Measurements from ENCODE around the gene PLEKHA6.

The PLEKHA6 gene

DNA sequence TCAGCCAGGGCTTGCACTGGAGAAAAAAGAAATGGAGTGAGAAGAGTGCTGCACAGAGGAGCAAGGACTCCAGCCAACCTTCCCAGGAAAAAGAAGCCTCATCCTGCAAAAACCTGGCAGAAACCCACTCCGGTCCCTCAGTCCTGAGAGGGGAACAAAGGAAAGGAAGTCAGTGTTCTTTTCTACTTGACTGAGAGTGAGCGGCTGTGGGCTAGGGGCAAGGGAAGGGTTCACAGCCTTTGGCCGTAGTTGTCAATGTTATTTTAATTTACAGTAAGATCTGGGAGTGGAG is 137.0 kb downstream of the PLEKHA6 start:
- Histone ChIP-seq H2BK120ac (ENCODE audit: insufficient read depth, low read length, poor library complexity) (no peak overlapping the region), H3K9ac (ENCODE audit: low read length) (no peak overlapping the region), H3K18ac (ENCODE audit: low read length) (no peak overlapping the region), H3K27ac (ENCODE audit: low read depth, low read length) (no peak overlapping the region), H3K23ac (ENCODE audit: low read length) (no peak overlapping the region), H3K4me1 (ENCODE audit: control insufficient read depth in 1 of 2, insufficient read depth in 2 of 2, low read length in 2 of 2) (peaks cover 0 to 5% of the 10 kb centered on the region in 2 experiments), H3K4me2 (ENCODE audit: low read length) (no peak overlapping the region), H2BK12ac (ENCODE audit: low read length) (no peak overlapping the region), H2AK5ac (ENCODE audit: low read length) (no peak overlapping the region), H3K36me3 (ENCODE audit: control insufficient read depth in 1 of 2, insufficient read depth in 2 of 2, low read length in 2 of 2) (peaks cover 24 to 33% of the 10 kb centered on the region in 2 experiments), H2AFZ (ENCODE audit: insufficient read depth, low read length, poor library complexity) (no peak overlapping the region), H2BK5ac (ENCODE audit: low read depth, low read length, poor library complexity) (no peak overlapping the region), H4K91ac (ENCODE audit: low read depth, low read length) (no peak overlapping the region), H3K14ac (ENCODE audit: low read length) (no peak overlapping the region), H3K27me3 (ENCODE audit: insufficient read depth, low read length) (no peaks in the 10 kb centered on the region), H3K4me3 (ENCODE audit: low read depth, low read length) (no peak overlapping the region), H3K9me3 (ENCODE audit: insufficient read depth, low read depth, low read length) (no peaks in the 10 kb centered on the region), H4K12ac (ENCODE audit: low read depth, low read length) (no peak overlapping the region), H3K4ac (ENCODE audit: low read depth, low read length) (no peak overlapping the region), H4K8ac (ENCODE audit: low read depth, low read length) (no peak overlapping the region), H3K79me2 (ENCODE audit: control insufficient read depth, insufficient read depth, low read length, poor library complexity) (no peaks in the 10 kb centered on the region), H3K79me1 (ENCODE audit: low read length) (no peaks in the 10 kb centered on the region)
- no peak for DNase-seq
- WGBS (ENCODE audit: extremely low coverage, insufficient coverage, insufficient read length), result no CpG with 5 or more reads among the region's 3 CpGs

DNA sequence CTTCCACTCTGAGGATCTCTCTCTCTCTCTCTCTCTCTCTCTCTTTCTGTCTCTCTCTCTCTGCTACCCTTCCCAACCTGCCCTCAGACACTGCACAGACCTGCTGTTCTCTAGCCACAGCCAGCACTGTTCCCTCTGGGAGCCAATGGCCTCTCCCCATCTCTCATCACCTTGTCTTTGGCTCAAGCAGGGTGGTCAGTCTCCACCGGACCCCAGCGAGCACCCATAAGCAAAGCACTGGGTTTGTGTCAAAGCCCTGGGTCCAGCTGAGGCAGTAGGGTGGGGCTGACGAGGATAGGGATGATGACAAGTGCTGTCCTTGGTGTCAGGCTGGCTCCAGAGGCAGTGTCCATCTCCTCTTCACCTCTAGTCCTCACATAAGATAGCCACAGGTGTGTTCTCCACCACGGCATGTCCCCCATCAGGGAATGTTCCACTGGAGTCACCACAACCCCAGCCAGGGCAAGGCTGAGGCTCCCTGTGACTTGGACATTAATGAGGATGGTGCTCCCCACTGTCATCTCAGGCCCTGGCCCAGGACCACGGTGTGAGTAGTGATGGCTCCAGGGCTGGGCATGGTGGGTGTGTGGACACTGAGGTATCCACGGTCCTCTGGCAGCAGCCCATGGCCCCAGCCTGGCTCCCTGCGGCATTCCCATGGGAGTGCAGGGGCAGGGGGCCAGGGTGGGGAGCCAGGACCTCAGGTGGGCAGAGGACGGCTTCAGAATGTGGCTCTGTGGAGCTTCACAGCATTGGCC is 137.5 kb downstream of the PLEKHA6 start:
- Histone ChIP-seq H2BK5ac (ENCODE audit: low read depth, low read length, poor library complexity) (no peak overlapping the region), H3K4me3 (ENCODE audit: low read depth, low read length) (no peak overlapping the region), H3K36me3 (ENCODE audit: control insufficient read depth in 1 of 2, insufficient read depth in 2 of 2, low read length in 2 of 2) (peaks cover 22 to 30% of the 10 kb centered on the region in 2 experiments), H4K91ac (ENCODE audit: low read depth, low read length) (no peak overlapping the region), H3K18ac (ENCODE audit: low read length) (no peak overlapping the region), H3K9ac (ENCODE audit: low read length) (no peak overlapping the region), H3K27me3 (ENCODE audit: insufficient read depth, low read length) (no peaks in the 10 kb centered on the region), H4K12ac (ENCODE audit: low read depth, low read length) (no peak overlapping the region), H3K9me3 (ENCODE audit: insufficient read depth, low read depth, low read length) (no peaks in the 10 kb centered on the region), H3K4me1 (ENCODE audit: control insufficient read depth in 1 of 2, insufficient read depth in 2 of 2, low read length in 2 of 2) (peaks cover 0 to 5% of the 10 kb centered on the region in 2 experiments), H3K79me2 (ENCODE audit: control insufficient read depth, insufficient read depth, low read length, poor library complexity) (no peaks in the 10 kb centered on the region), H3K4ac (ENCODE audit: low read depth, low read length) (no peak overlapping the region), H2BK12ac (ENCODE audit: low read length) (no peak overlapping the region), H4K8ac (ENCODE audit: low read depth, low read length) (no peak overlapping the region), H3K23ac (ENCODE audit: low read length) (no peak overlapping the region), H3K27ac (ENCODE audit: low read depth, low read length) (no peak overlapping the region), H3K4me2 (ENCODE audit: low read length) (no peak overlapping the region), H3K79me1 (ENCODE audit: low read length) (no peaks in the 10 kb centered on the region), H2BK120ac (ENCODE audit: insufficient read depth, low read length, poor library complexity) (no peak overlapping the region), H2AFZ (ENCODE audit: insufficient read depth, low read length, poor library complexity) (no peak overlapping the region), H2AK5ac (ENCODE audit: low read length) (no peak overlapping the region), H3K14ac (ENCODE audit: low read length) (no peak overlapping the region)
- WGBS (ENCODE audit: extremely low coverage, insufficient coverage, insufficient read length), result no CpG with 5 or more reads among the region's 8 CpGs
- no peak for DNase-seq

- Histone ChIP-seq H3K9ac (ENCODE audit: low read length) (no peak overlapping the region), H3K4me3 (ENCODE audit: low read depth, low read length) (no peak overlapping the region), H3K18ac (ENCODE audit: low read length) (no peak overlapping the region), H3K9me3 (ENCODE audit: insufficient read depth, low read depth, low read length) (no peaks in the 10 kb centered on the region), H3K23ac (ENCODE audit: low read length) (no peak overlapping the region), H3K27ac (ENCODE audit: low read depth, low read length) (no peak overlapping the region), H3K79me2 (ENCODE audit: control insufficient read depth, insufficient read depth, low read length, poor library complexity) (no peaks in the 10 kb centered on the region), H4K12ac (ENCODE audit: low read depth, low read length) (no peak overlapping the region), H4K91ac (ENCODE audit: low read depth, low read length) (no peak overlapping the region), H2BK5ac (ENCODE audit: low read depth, low read length, poor library complexity) (no peak overlapping the region), H3K79me1 (ENCODE audit: low read length) (no peaks in the 10 kb centered on the region), H3K4ac (ENCODE audit: low read depth, low read length) (no peak overlapping the region), H3K4me2 (ENCODE audit: low read length) (no peak overlapping the region), H3K36me3 (ENCODE audit: control insufficient read depth in 1 of 2, insufficient read depth in 2 of 2, low read length in 2 of 2) (peaks cover 22 to 26% of the 10 kb centered on the region in 2 experiments), H3K27me3 (ENCODE audit: insufficient read depth, low read length) (no peaks in the 10 kb centered on the region), H2BK12ac (ENCODE audit: low read length) (no peak overlapping the region), H3K4me1 (ENCODE audit: control insufficient read depth in 1 of 2, insufficient read depth in 2 of 2, low read length in 2 of 2) (peaks cover 0 to 3% of the 10 kb centered on the region in 2 experiments), H2AFZ (ENCODE audit: insufficient read depth, low read length, poor library complexity) (no peak overlapping the region), H2BK120ac (ENCODE audit: insufficient read depth, low read length, poor library complexity) (no peak overlapping the region), H4K8ac (ENCODE audit: low read depth, low read length) (no peak overlapping the region), H2AK5ac (ENCODE audit: low read length) (no peak overlapping the region), H3K14ac (ENCODE audit: low read length) (no peak overlapping the region)
- WGBS (ENCODE audit: extremely low coverage, insufficient coverage, insufficient read length), result no CpG with 5 or more reads among the region's 11 CpGs
- DNase-seq, result no peak
Observed at GRCh38 chr1:204221271-204221670, 138.5 kb downstream of the PLEKHA6 start.

GRCh38 chr1:204219971-204220616 is 139.6 kb downstream of the PLEKHA6 start:
- Histone ChIP-seq H3K4me1 (ENCODE audit: control insufficient read depth in 1 of 2, insufficient read depth in 2 of 2, low read length in 2 of 2) (no peaks in the 10 kb centered on the region), H3K9ac (ENCODE audit: low read length) (no peak overlapping the region), H3K36me3 (ENCODE audit: control insufficient read depth in 1 of 2, insufficient read depth in 2 of 2, low read length in 2 of 2) (peaks cover 20 to 21% of the 10 kb centered on the region in 2 experiments), H2BK120ac (ENCODE audit: insufficient read depth, low read length, poor library complexity) (no peak overlapping the region), H3K4me3 (ENCODE audit: low read depth, low read length) (no peak overlapping the region), H2AFZ (ENCODE audit: insufficient read depth, low read length, poor library complexity) (no peak overlapping the region), H3K14ac (ENCODE audit: low read length) (no peak overlapping the region), H2AK5ac (ENCODE audit: low read length) (no peak overlapping the region), H4K8ac (ENCODE audit: low read depth, low read length) (no peak overlapping the region), H3K27me3 (ENCODE audit: insufficient read depth, low read length) (no peaks in the 10 kb centered on the region), H3K23ac (ENCODE audit: low read length) (no peak overlapping the region), H3K4me2 (ENCODE audit: low read length) (no peak overlapping the region), H3K18ac (ENCODE audit: low read length) (no peak overlapping the region), H2BK12ac (ENCODE audit: low read length) (no peak overlapping the region), H3K4ac (ENCODE audit: low read depth, low read length) (no peak overlapping the region), H3K79me2 (ENCODE audit: control insufficient read depth, insufficient read depth, low read length, poor library complexity) (no peaks in the 10 kb centered on the region), H2BK5ac (ENCODE audit: low read depth, low read length, poor library complexity) (no peak overlapping the region), H3K27ac (ENCODE audit: low read depth, low read length) (no peak overlapping the region), H4K91ac (ENCODE audit: low read depth, low read length) (no peak overlapping the region), H4K12ac (ENCODE audit: low read depth, low read length) (no peak overlapping the region), H3K9me3 (ENCODE audit: insufficient read depth, low read depth, low read length) (no peaks in the 10 kb centered on the region), H3K79me1 (ENCODE audit: low read length) (no peaks in the 10 kb centered on the region)
- no peak for DNase-seq
- WGBS (ENCODE audit: extremely low coverage, insufficient coverage, insufficient read length), result no CpG with 5 or more reads among the region's 10 CpGs

Measured in trophoblast cell (in vitro differentiated cells and primary cell).